Measurements from ENCODE around the gene DNAJC11.
"Not testable (repeated sequence)": the region's sequence is repeated elsewhere in the genome, so short reads cannot be mapped to it uniquely, and the experiment has no call there.

DNAJC11 gene

DNA sequence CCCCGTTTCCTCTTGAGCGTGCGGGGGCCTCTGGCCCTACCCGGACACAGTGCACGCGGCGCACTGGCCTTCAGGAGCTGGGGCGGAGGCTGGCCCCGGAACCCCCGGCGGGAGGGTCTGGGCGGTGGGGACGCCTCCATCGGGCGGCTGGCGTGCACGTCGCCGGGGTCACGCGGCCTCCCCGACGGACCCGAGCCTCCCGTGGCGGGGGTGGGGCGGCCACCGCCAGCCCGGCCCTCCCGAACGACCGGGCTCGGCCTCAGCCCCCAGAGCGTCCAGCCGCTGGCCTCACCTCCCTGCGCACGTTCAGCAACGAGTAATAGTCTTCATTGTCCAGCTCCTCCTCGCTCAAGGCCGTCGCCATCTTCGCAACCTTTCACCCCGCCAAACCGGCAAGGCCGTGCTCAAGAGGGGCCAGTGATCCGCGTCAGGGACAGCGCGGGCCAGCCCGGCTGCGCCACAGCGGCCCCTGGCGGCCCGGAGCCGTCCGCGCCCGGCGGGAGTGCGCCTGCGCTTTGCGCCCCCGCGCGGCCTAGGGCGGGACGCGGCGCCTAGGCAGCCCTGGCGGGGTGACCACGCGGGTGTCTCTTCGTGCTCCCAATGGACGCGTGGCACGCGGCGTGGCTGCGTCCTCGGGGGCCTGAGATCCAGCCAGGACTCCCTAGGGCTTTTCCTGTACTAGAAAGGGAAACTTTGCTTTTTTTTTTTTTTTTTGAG, at the start of gene DNAJC11:
DNAJC11 (minus strand) TSS at position 380 of the 717 bp plus-strand sequence; CDS start at position 364, 16 bp downstream.
- H3K4me3 ChIP-seq (replicated peaks; ENCODE audit: low read depth, low read length) = peak within 1 kb of the TSS; percentile 100
- peak; percentile 64 for TF ChIP-seq CTCF (IDR thresholded peaks at IDR 0.05; ENCODE audit: low read depth, low read length, missing control alignments)
- DNase-seq (ENCODE audit: extremely low read depth, low read depth) = peak; percentile 71

DNA sequence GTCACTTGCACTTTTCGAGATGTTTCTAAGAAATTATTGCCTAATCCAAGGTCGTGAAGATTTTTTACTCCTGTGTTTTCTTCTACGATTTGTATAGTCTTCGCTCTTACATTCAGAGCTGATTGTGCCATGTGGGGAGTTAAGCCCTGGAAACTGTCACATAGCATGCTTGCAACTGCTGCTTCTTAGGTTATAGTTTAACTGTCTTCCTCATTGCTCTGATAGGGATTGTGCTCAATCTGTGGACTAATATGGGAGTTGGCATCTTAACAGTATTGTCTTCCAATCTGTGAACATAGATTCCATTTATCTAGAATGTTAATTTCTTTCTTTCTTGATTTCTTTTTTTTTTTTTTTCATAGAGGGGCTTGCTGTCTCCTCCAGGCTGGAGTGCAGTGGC, 48.9 kb upstream of the DNAJC11 start:
- H3K4me3 ChIP-seq (replicated peaks; ENCODE audit: low read depth, low read length) = no peak overlapping the region
- DNase-seq (ENCODE audit: extremely low read depth, low read depth) = no peak
- TF ChIP-seq CTCF (IDR thresholded peaks at IDR 0.05; ENCODE audit: low read depth, low read length, missing control alignments) = no peak

GRCh38 chr1:6747674-6748073, 46.1 kb upstream of the DNAJC11 start:
- DNase-seq (ENCODE audit: extremely low read depth, low read depth) = no peak
- H3K4me3 ChIP-seq (replicated peaks; ENCODE audit: low read depth, low read length) = no peak overlapping the region
- no peak for TF ChIP-seq CTCF (IDR thresholded peaks at IDR 0.05; ENCODE audit: low read depth, low read length, missing control alignments)

- no peak overlapping the region for H3K4me3 ChIP-seq (replicated peaks; ENCODE audit: low read depth, low read length)
- DNase-seq (ENCODE audit: extremely low read depth, low read depth) = no peak
- no peak for TF ChIP-seq CTCF (IDR thresholded peaks at IDR 0.05; ENCODE audit: low read depth, low read length, missing control alignments)
These were observed 43.5 kb upstream of the DNAJC11 start for GRCh38 chr1:6745073-6745472.

GRCh38 chr1:6743189-6744101, 41.8 kb upstream of the DNAJC11 start:
- peak; percentile 79 for DNase-seq (ENCODE audit: extremely low read depth, low read depth)
- no peak for TF ChIP-seq CTCF (IDR thresholded peaks at IDR 0.05; ENCODE audit: low read depth, low read length, missing control alignments)
- no peak overlapping the region for H3K4me3 ChIP-seq (replicated peaks; ENCODE audit: low read depth, low read length)

GRCh38 chr1:6742676-6743188, 41.1 kb upstream of the DNAJC11 start:
- DNase-seq (ENCODE audit: extremely low read depth, low read depth) = not testable (repeated sequence)

More at GRCh38 chr1:6742676-6743188, 41.1 kb upstream of the DNAJC11 start:
- not testable (repeated sequence) for H3K4me3 ChIP-seq (replicated peaks; ENCODE audit: low read depth, low read length)
